IPS-11a (cell line): ENCODE measurements around the gene GNAQ.

Experiments used
- H3K4me3 ChIP-seq: one replicate; pipeline ENCODE4 v1.5.1; 2013; ENCODE audit warnings: low read depth, low read length, control low read depth

The GNAQ gene

DNA sequence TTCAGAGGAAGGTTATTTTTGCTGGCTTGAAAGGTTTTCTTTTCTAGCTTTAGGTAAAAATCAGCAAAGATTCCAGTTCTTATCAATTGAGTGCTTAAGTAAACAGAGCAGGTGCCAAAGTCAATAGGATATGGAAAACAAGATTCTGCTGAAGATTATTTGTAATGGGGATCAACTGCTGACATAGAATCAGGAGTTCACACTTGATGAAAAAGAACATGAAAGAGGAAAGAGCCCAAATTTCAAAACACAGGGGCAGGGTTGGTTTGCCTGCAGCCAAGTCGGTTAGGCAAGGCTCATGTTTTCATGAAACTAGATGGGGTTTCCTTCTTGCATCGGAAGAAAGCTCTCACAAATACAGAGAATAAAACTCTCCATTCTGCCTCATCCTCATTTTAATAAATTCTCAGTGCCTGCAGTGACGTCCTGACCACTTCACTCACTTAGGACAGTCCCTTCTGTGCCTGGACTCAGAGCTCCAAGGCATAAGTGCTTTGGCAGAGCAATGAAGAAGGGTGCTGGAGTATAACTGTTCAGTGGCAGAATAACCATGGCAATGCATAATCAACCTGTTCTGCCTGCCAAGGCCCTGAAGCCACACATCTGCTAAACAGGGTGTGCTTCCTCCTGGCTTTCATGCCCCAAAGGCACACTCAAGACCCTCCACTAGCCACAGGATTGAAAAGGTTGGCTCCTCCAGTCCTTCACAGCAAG, 179.6 kb downstream of the GNAQ start:
- H3K4me3 ChIP-seq, result no peak overlapping the region

GRCh38 chr9:77848897-77849296, 182.7 kb downstream of the GNAQ start:
- H3K4me3 ChIP-seq, result no peak overlapping the region

- no peak overlapping the region for H3K4me3 ChIP-seq
Measured at GRCh38 chr9:77848404-77848803, 183.2 kb downstream of the GNAQ start.

- no peak overlapping the region for H3K4me3 ChIP-seq
Measured at GRCh38 chr9:77847626-77848025, 184.0 kb downstream of the GNAQ start.

DNA sequence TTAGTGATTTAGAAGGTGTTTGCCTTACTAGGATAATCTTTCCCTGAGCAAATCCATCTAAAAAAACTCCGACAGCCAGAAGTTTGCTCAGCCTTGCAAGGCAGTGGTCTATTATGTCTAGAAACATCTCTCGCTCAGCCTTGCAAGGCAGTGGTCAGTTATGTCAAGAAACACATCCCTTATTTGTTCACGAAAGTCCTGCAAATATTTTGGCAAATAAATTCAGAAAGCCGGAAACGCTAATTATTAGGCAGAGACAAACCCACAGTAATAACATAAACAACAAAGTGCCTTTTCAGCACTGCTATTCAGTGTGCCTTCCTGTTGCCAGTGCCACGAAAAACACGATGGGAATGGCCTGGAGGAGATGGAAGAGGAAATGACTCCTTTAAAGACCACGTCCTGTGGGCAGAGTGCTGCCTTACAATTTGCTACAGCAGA, 184.5 kb downstream of the GNAQ start:
- no peak overlapping the region for H3K4me3 ChIP-seq

DNA sequence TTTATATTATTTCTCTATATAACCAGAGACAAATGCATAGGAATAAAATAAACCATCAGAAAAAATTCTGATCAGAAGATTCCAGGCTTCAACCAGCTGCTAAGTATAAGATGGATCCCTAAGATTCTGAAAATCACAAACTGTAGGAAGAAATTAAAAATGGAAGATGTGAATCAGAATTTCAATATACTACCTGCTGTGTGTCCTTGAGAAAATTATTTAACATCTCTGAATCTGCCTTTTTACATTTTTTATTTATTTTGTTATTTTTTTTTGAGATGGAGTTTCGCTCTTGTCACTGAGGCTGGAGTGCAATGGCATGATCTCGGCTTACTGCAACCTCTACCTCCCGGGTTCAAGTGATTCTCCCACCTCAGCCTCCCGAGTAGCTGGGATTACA, 187.2 kb downstream of the GNAQ start:
- H3K4me3 ChIP-seq, result no peak overlapping the region

GRCh38 chr9:77843871-77844155, 187.8 kb downstream of the GNAQ start:
- no peak overlapping the region for H3K4me3 ChIP-seq

DNA sequence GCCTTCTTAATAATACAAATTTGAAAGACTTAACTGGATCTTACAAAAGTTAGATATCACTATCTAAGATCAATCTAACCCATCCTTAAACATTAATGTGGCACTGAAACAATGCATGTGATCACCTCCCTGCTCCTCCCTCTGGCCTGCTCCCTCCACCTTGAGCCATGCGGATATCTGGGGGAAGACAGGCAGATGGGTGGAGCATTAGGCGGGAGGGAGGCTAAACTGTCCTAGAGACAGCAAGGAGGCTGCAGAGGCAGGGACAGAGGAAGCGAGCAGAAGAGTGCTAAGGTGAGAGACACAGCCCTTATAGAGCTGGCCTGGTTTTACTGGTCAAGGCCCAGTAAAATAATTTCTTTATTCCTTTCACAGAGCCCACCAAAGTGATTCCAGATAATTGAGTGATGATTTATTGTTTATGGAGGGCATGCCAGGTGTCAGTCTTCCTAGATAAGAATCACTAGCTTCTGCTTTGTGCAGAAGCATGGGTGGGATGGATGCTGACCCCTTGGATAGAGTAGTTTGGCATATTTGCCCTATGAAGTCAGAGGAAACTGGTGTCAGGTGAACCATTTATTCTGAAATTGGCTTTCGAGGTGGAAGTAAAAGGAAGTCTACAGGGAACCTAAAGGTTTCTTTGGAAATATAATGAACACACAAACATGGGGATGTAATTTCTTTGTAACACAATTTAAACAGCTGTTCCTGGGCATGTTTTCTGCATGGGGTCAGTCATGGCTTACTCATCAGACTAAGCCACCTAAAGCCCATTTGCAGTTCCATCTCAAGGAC, 188.3 kb downstream of the GNAQ start:
- no peak overlapping the region for H3K4me3 ChIP-seq

- H3K4me3 ChIP-seq, result no peak overlapping the region
Measured at GRCh38 chr9:77841739-77842386, 189.7 kb downstream of the GNAQ start.

- H3K4me3 ChIP-seq, result no peak overlapping the region
Measured at GRCh38 chr9:77839459-77840140, 192.0 kb downstream of the GNAQ start.

- no peak overlapping the region for H3K4me3 ChIP-seq
Measured at GRCh38 chr9:77838986-77839385, 192.6 kb downstream of the GNAQ start.

DNA sequence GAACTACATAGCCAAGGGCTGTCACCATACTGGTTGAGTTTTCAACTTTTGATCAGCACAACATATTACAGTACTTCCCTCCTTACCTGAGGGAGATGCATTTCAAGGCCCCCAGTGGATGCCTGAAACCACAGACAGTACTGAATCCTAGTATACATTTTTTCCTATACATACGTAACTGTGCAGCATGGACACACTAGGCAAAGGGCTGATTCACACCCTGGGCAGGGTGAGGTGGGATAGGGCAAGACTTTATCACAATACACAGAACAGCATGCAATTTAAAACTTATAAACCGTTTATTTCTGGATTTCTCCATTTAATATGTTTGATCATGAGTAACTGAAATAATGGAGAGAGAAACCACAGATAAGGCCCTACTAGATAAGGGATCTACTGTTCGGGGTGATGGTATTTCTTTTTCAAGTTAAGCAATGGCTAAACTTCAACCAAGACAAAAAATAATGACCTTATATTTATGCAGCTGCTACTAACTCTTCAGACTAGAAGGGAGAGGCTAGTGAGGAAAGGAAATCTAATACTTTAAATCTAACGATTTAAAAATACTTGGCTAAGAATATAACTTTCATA, 196.6 kb downstream of the GNAQ start:
- H3K4me3 ChIP-seq, result no peak overlapping the region

DNA sequence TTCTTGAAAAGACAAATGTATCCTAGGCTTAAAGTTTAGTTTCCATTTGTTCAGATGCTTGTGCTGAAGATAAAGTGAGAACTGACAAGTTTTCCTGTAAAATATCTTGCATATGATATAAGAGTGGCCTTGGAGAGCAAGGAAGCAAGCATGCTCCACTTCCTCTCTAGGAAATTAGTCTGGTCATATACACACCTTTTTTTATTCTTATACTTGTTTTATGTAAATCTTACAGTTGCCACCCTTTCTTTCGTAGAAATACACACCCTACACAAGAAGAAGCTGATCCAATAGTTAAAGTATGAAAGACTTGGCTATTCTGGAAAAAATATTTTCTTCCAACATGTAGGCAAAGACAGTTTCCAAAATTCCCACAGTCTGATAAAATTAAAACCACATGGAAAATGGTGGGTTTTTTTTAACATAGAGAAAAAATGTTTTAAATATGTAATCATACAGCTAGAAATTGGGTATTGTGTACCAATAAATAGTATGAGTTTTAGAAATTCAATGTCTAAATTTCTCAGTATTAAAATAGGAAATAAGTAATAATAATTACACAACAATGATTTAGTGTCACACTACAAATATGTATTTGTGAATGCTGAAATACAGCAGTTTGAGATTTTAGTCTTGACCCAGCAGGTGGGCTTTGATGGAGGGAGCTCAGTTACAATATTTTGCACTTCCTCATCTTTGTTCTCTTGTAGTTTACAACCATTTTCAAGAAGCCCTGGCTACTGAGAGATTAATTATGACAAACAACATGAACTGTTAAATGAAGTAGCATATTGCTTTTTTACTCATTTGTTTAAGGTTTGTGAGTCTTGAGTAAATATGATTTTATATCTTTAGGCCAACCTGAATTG, 197.8 kb downstream of the GNAQ start:
- no peak overlapping the region for H3K4me3 ChIP-seq

GRCh38 chr9:77832639-77833038, 199.0 kb downstream of the GNAQ start:
- H3K4me3 ChIP-seq, result no peak overlapping the region

GRCh38 chr9:77831781-77832180, 199.8 kb downstream of the GNAQ start:
- H3K4me3 ChIP-seq, result no peak overlapping the region

- H3K4me3 ChIP-seq, result no peak overlapping the region
Measured at GRCh38 chr9:77830618-77831285, 200.9 kb downstream of the GNAQ start.

GRCh38 chr9:77829420-77829819, 202.2 kb downstream of the GNAQ start:
- H3K4me3 ChIP-seq, result no peak overlapping the region

GRCh38 chr9:77827104-77827784, 204.4 kb downstream of the GNAQ start:
- H3K4me3 ChIP-seq, result no peak overlapping the region

DNA sequence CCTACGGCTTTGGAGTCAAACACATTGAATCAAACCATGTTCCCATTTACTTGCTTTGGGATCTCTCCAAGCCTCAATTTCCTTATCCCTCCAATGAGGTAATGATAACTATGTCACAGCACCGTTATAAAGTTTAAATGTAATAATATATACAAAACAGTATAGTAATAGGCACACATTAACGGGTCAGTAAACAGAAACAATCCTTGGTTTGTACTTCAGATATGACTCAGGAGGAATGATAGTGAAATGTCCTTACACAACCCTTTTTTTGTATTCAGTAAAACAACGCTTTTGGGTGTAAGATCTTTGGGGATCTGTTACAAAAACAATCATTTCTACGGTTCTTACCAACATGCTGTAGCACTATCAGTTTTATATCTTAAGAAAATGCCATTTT, 205.0 kb downstream of the GNAQ start:
- no peak overlapping the region for H3K4me3 ChIP-seq
